Liver (tissue), 9 donors: Measurements from ENCODE around the gene C2orf74. TPM values are rescaled to one million over a fixed set of nuclear protein-coding genes. Genes with fewer than 3 reads are reported as not detected.

Experiments
- DNase-seq: peaks from one replicate; pipeline ENCODE4 v3.0.0-alpha.2; 2017; ENCODE audit warnings: low spot score
- H3K27ac ChIP-seq, 2 donors: one replicate each; pipeline ENCODE4 v1.7.0; 2013; ENCODE audit warnings: inconsistent platforms in 2 of 2, low read length in 2 of 2, control low read depth in 1 of 2, low read depth in 1 of 2, mild to moderate bottlenecking in 1 of 2
- H3K27me3 ChIP-seq, 4 donors: one replicate each; pipeline versions ENCODE4 v1.6.1 to v1.7.0; 2013; ENCODE audit warnings: low read length in 3 of 4, inconsistent platforms in 1 of 4, mild to moderate bottlenecking in 1 of 4, moderate library complexity in 1 of 4; ENCODE audit not compliant: control insufficient read depth in 4 of 4, insufficient read depth in 4 of 4
- H3K36me3 ChIP-seq, 4 donors: one replicate each; pipeline versions ENCODE4 v1.6.1 to v1.7.0; 2013; ENCODE audit warnings: low read length in 3 of 4, mild to moderate bottlenecking in 3 of 4, low read depth in 1 of 4, moderate library complexity in 1 of 4; ENCODE audit not compliant: control insufficient read depth in 4 of 4, insufficient read depth in 3 of 4
- H3K4me1 ChIP-seq, 4 donors: one replicate each; pipeline versions ENCODE4 v1.6.1 to v1.7.0; 2013; ENCODE audit warnings: low read length in 3 of 4, mild to moderate bottlenecking in 3 of 4, moderate library complexity in 1 of 4; ENCODE audit not compliant: control insufficient read depth in 4 of 4, insufficient read depth in 4 of 4
- H3K4me3 ChIP-seq, 3 donors: one replicate each; pipeline versions ENCODE4 v1.6.1 to v1.7.0; 2013; ENCODE audit warnings: low read length in 3 of 3, control low read depth in 1 of 3, low read depth in 1 of 3, mild to moderate bottlenecking in 1 of 3
- H3K9ac ChIP-seq, 2 donors: one replicate each; pipeline ENCODE4 v1.7.0; 2013; ENCODE audit warnings: low read length in 2 of 2, mild to moderate bottlenecking in 2 of 2, moderate library complexity in 2 of 2, control low read depth in 1 of 2, low read depth in 1 of 2
- H3K9me3 ChIP-seq, 4 donors: one replicate each; pipeline versions ENCODE4 v1.6.1 to v1.7.0; 2013; ENCODE audit warnings: low read length in 3 of 4; ENCODE audit not compliant: control insufficient read depth in 4 of 4
- ATF3 ChIP-seq: IDR thresholded peaks from 2 replicates; pipeline ENCODE4 v1.6.1; 2016; ENCODE audit warnings: antibody characterized with exemption
- CTCF ChIP-seq: fragments of 150-350 bp; IDR thresholded peaks from 2 replicates; pipeline ENCODE4 v1.5.1; 2017; ENCODE audit warnings: improper control_type of control experiment, low read depth, low read length; ENCODE audit not compliant: missing input control
- EGR1 ChIP-seq, 2 donors: IDR thresholded peaks; 2 replicates each; pipeline ENCODE4 v1.6.1; 2016 to 2018; ENCODE audit warnings: antibody characterized with exemption in 2 of 2, low read depth in 2 of 2
- FOXA1 ChIP-seq: IDR thresholded peaks from 2 replicates; pipeline ENCODE4 v1.6.1; 2016; ENCODE audit warnings: antibody characterized with exemption
- FOXA2 ChIP-seq: IDR thresholded peaks from 2 replicates; pipeline ENCODE4 v1.6.1; 2016; ENCODE audit warnings: antibody characterized with exemption
- GABPA ChIP-seq, 2 donors: IDR thresholded peaks in 1 of 2; conservative IDR thresholded peaks in 1 of 2; 2 replicates each; pipeline ENCODE4 v1.6.1; 2016; ENCODE audit warnings: antibody characterized with exemption in 2 of 2, mild to moderate bottlenecking in 1 of 2, moderate library complexity in 1 of 2
- HNF4A ChIP-seq, 2 donors: conservative IDR thresholded peaks; 2 replicates each; pipeline ENCODE4 v1.6.1; 2016; ENCODE audit warnings: antibody characterized with exemption in 2 of 2, mild to moderate bottlenecking in 2 of 2
- HNF4G ChIP-seq: IDR thresholded peaks from 2 replicates; pipeline ENCODE4 v1.6.1; 2016; ENCODE audit warnings: antibody characterized with exemption
- JUND ChIP-seq, 2 donors: IDR thresholded peaks; 2 replicates each; pipeline ENCODE4 v1.6.1; 2016; ENCODE audit warnings: antibody characterized with exemption in 2 of 2
- MAX ChIP-seq: IDR thresholded peaks from 2 replicates; pipeline ENCODE4 v1.6.1; 2016; ENCODE audit warnings: antibody characterized with exemption
- NR2F2 ChIP-seq: IDR thresholded peaks from 2 replicates; pipeline ENCODE4 v1.6.1; 2016; ENCODE audit warnings: antibody characterized with exemption
- RAD21 ChIP-seq, 2 donors: IDR thresholded peaks; 2 replicates each; pipeline ENCODE4 v1.6.1; 2016; ENCODE audit warnings: antibody characterized with exemption in 2 of 2, mild to moderate bottlenecking in 2 of 2
- REST ChIP-seq: IDR thresholded peaks from 2 replicates; pipeline ENCODE4 v1.6.1; 2016; ENCODE audit warnings: antibody characterized with exemption, mild to moderate bottlenecking
- RXRA ChIP-seq, 2 donors: IDR thresholded peaks; 2 replicates each; pipeline ENCODE4 v1.6.1; 2017 to 2018; ENCODE audit warnings: antibody characterized with exemption in 2 of 2, mild to moderate bottlenecking in 1 of 2
- SP1 ChIP-seq: IDR thresholded peaks from 2 replicates; pipeline ENCODE4 v1.6.1; 2018; ENCODE audit warnings: antibody characterized with exemption, mild to moderate bottlenecking
- TAF1 ChIP-seq: conservative IDR thresholded peaks from 2 replicates; pipeline ENCODE4 v1.6.1; 2016; ENCODE audit warnings: antibody characterized with exemption, mild to moderate bottlenecking
- YY1 ChIP-seq: IDR thresholded peaks from 2 replicates; pipeline ENCODE4 v1.6.1; 2016; ENCODE audit warnings: antibody characterized with exemption, mild to moderate bottlenecking
- ZBTB33 ChIP-seq: IDR thresholded peaks from 2 replicates; pipeline ENCODE4 v1.6.1; 2016; ENCODE audit warnings: antibody characterized with exemption
- WGBS: extraction: QIAGEN DNeasy Blood & Tissue Kit; methylation state at CpG from one replicate; pipeline ENCODE4 v1.1.7; 2013; 5-methylcytosine and 5-hydroxymethylcytosine counted together
- polyA plus RNA-seq, 2 donors: library from polyadenylated mRNA; stranded (reverse) in 1 of 2; unstranded in 1 of 2; fragments of 200-250 nt in 1 of 2; fragments of >200 nt in 1 of 2; fragmentation: Nextera tagmentation in 1 of 2; extraction: Ambion mirVana in 1 of 2; gene quantifications; one replicate each; pipeline versions ENCODE4 v1.2.1 to v1.2.3, GENCODE V29; 2013 to 2015
- total RNA-seq, 2 donors: library from RNA; depleted of rRNA; stranded (reverse); fragments of >200 nt; gene quantifications; one replicate each; pipeline ENCODE4 v1.2.3, GENCODE V29; 2014
- donor health status: healthy.
- donor health status: healthy.
- donor health status: healthy.
- donor health status: healthy.
- donor health status: healthy.

C2orf74 gene
- total and polyA plus RNA-seq, 4 donors, result 3.5 to 23.3 (median 5.6) TPM

- no peaks in the 10 kb centered on the region for H3K27me3 ChIP-seq
- H3K27ac ChIP-seq, result no peak overlapping the region
- H3K4me3 ChIP-seq, result no peak overlapping the region
- TF ChIP-seq TAF1 (no peak), SP1 (no peak), JUND (IDR thresholded peaks at IDR 0.05) (no peak), YY1 (no peak), HNF4G (no peak), ZBTB33 (no peak), RAD21 (IDR thresholded peaks at IDR 0.05) (no peak), HNF4A (conservative IDR thresholded peaks at IDR 0.05) (no peak), CTCF (no peak), RXRA (IDR thresholded peaks at IDR 0.05) (no peak)
- H3K9me3 ChIP-seq, result no peaks in the 10 kb centered on the region
- 80% methylated on average over 10 of the region's 10 CpGs for WGBS
- H3K9ac ChIP-seq, result no peak overlapping the region
- DNase-seq, result no peak
- H3K36me3 ChIP-seq, result peaks cover 10 to 65% (median 48%) of the 10 kb centered on the region in 4 donors
- peaks cover 3 to 29% (median 15%) of the 10 kb centered on the region in 4 donors for H3K4me1 ChIP-seq
Observed at GRCh38 chr2:61181382-61182058, 19.5 kb downstream of the C2orf74 start.

- H3K4me1 ChIP-seq, result peaks cover 3 to 29% (median 15%) of the 10 kb centered on the region in 4 donors
- H3K9me3 ChIP-seq, result no peaks in the 10 kb centered on the region
- peaks cover 10 to 70% (median 53%) of the 10 kb centered on the region in 4 donors for H3K36me3 ChIP-seq
- H3K27ac ChIP-seq, result no peak overlapping the region
- H3K4me3 ChIP-seq, result no peak overlapping the region
- 89% methylated on average over 6 of the region's 6 CpGs for WGBS
- TF ChIP-seq MAX (no peak), RAD21 (IDR thresholded peaks at IDR 0.05) (no peak), REST (no peak), JUND (IDR thresholded peaks at IDR 0.05) (no peak), CTCF (no peak), YY1 (no peak), SP1 (no peak), NR2F2 (no peak), FOXA1 (no peak), TAF1 (no peak), GABPA (IDR thresholded peaks at IDR 0.05 in 1 of 2, conservative IDR thresholded peaks at IDR 0.05 in 1 of 2) (no peak), ATF3 (no peak), ZBTB33 (no peak), HNF4G (no peak), RXRA (IDR thresholded peaks at IDR 0.05) (no peak), EGR1 (IDR thresholded peaks at IDR 0.05; ENCODE audit: low read depth in 2 of 2) (no peak), HNF4A (conservative IDR thresholded peaks at IDR 0.05) (no peak), FOXA2 (no peak)
- no peak for DNase-seq
- no peaks in the 10 kb centered on the region for H3K27me3 ChIP-seq
- H3K9ac ChIP-seq, result no peak overlapping the region
Observed at GRCh38 chr2:61182059-61182383, 20.0 kb downstream of the C2orf74 start.
